H1 (cell line): Measurements from ENCODE around the gene KPNA3. TPM values are rescaled to one million over a fixed set of nuclear protein-coding genes. Genes with fewer than 3 reads are reported as not detected.

Experiments used
- CBX8 ChIP-seq: fragments of 300-800, 300-1000 bp; sonication (generic); IDR thresholded peaks from 2 replicates; pipeline ENCODE4 v1.7.1; 2016; ENCODE audit warnings: low read depth, low read length, borderline replicate concordance
- FOSL1 ChIP-seq: IDR thresholded peaks from 2 replicates; pipeline ENCODE4 v1.6.1; 2011; ENCODE audit warnings: mild to moderate bottlenecking, low read depth, low read length, moderate library complexity; ENCODE audit not compliant: insufficient read depth
- RFX5 ChIP-seq: IDR thresholded peaks from 2 replicates; pipeline ENCODE4 v1.6.1; 2011; ENCODE audit warnings: low read depth, low read length, improper control_type of control experiment, borderline replicate concordance
- TEAD4 ChIP-seq: IDR thresholded peaks from 2 replicates; pipeline ENCODE4 v1.6.1; 2012; ENCODE audit warnings: low read depth, low read length, inconsistent platforms, mixed read lengths
- ZNF274 ChIP-seq: IDR thresholded peaks from 2 replicates; pipeline ENCODE4 v1.7.0; 2012; ENCODE audit warnings: low read length, borderline replicate concordance; ENCODE audit errors: extremely low read depth
- polyA plus RNA-seq, 7 experiments: library from polyadenylated mRNA; depleted of rRNA in 3 of 7; stranded (reverse) in 5 of 7; unstranded in 2 of 7; fragments of >200 nt in 5 of 7; fragments of 200-250 nt in 2 of 7; gene quantifications; 1 replicate in 5 of 7; 2 replicates in 1 of 7; 4 replicates in 1 of 7; pipeline versions ENCODE4 v1.2.1 to v1.2.3, GENCODE V29; 2011 to 2013; ENCODE audit warnings: missing spikeins in 2 of 7, mixed read lengths in 2 of 7
- total RNA-seq: library from RNA; stranded (reverse); fragmentation: NEBNext Ultra II Directional; extraction: Animal tissue kit (Norgen Biotek cat#: 25700); gene quantifications from 2 replicates; pipeline ENCODE4 v1.2.1, GENCODE V29; 2021

The KPNA3 gene
- total and polyA plus RNA-seq, 2 of the 8 experiments (the other 6 are each of a cell fraction or from before 2014, with no cell fraction given): 21.4 to 63.2 TPM

DNA sequence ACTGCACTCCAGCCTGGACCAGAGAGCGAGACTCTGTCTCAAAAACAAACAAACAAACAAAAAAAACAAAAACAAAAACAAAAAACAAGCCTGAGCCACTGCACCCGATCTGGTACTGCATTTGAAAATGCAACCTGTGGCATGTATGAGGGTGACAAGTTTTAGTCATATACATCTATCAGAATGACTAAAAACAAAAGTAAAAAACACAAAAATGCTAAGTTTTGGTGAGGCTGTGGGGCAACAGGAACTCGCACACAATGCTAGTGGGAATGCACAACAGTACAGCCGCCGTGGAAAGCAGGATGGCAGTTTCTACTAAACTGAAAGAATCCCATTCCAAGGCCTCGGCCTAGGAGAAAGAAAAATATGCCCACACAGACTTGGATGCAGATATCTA lies 109.0 kb downstream of the KPNA3 start (continued):
- TF ChIP-seq ZNF274 (no peak), FOSL1 (no peak), CBX8 (no peak), TEAD4 (no peak), RFX5 (no peak)
